GM12878 (cell line): ENCODE data around the gene TGFBI. TPM values are rescaled to one million over a fixed set of nuclear protein-coding genes. Genes with fewer than 3 reads are reported as not detected.

ENCODE experiments used
- ATAC-seq: fragments of 200-7000 bp; cut with Tn5 transposase; 3 replicates; pipeline ENCODE4 v1.9.1; 2020; ENCODE audit warnings: mild to moderate bottlenecking, moderate library complexity
- BruUV-seq: library from RNA; stranded (reverse); fragments of 400-500 nt; replicated peaks from 2 replicates; lab custom pipeline; 2021; lab: Mats Ljungman, UMichigan
- CTCF ChIA-PET: fragments of 300-600 bp; sonication (Branson Sonifier 250); formaldehyde crosslinking; extraction: SDS; loops from one replicate; lab custom pipeline; 2021; ENCODE audit warnings: inconsistent platforms; lab: Yijun Ruan, JAX
- POLR2A ChIA-PET: fragments of 350-600 bp; formaldehyde crosslinking; extraction: SDS; loops from one replicate; lab custom pipeline; 2021; ENCODE audit warnings: inconsistent platforms; lab: Charles Lee
- RAD21 ChIA-PET: fragments of 300-600 bp; sonication (Branson Sonifier 250); formaldehyde crosslinking; loops from one replicate; lab custom pipeline; 2023; ENCODE audit warnings: antibody characterized with exemption; ENCODE audit not compliant: unreplicated experiment; lab: Charles Lee
- SMC1A ChIA-PET: fragments of 300-600 bp; sonication (Branson Sonifier 250); formaldehyde crosslinking; loops from one replicate; lab custom pipeline; 2023; ENCODE audit not compliant: unreplicated experiment, uncharacterized antibody; lab: Charles Lee
- DNase-seq: peaks from one replicate; pipeline ENCODE4 v3.0.0-alpha.2; 2011; ENCODE audit warnings: low read depth, low spot score
- FAIRE-seq: peaks from 3 replicates; lab custom pipeline; 2011; peaks lifted over from hg19 to GRCh38; lab: Jason Lieb, UNC
- H2AFZ ChIP-seq: 2 replicates; pipeline ENCODE4 v1.6.0; 2011; ENCODE audit warnings: low read depth, low read length, control low read depth; ENCODE audit not compliant: control insufficient read depth
- H3K27ac ChIP-seq: 2 replicates; pipeline ENCODE4 v1.5.1; 2011; ENCODE audit warnings: control low read depth; ENCODE audit not compliant: control insufficient read depth, insufficient read depth
- H3K27me3 ChIP-seq, 2 experiments: replicated peaks in 1 of 2; 2 replicates each; pipeline versions ENCODE4 v1.6.0 to v1.6.1; 2011; ENCODE audit warnings: low read length in 1 of 2; ENCODE audit not compliant: control insufficient read depth in 2 of 2, insufficient read depth in 2 of 2
- H3K36me3 ChIP-seq, 2 experiments: 2 replicates each; pipeline ENCODE4 v1.5.1; 2011; ENCODE audit warnings: low read length in 1 of 2; ENCODE audit not compliant: control insufficient read depth in 2 of 2, insufficient read depth in 2 of 2
- H3K4me1 ChIP-seq: 2 replicates; pipeline ENCODE4 v1.6.1; 2011; ENCODE audit warnings: mild to moderate bottlenecking, low read length, moderate library complexity, mixed read lengths; ENCODE audit not compliant: control insufficient read depth, insufficient read depth
- H3K4me2 ChIP-seq: 2 replicates; pipeline ENCODE4 v1.6.0; 2011; ENCODE audit warnings: control low read depth; ENCODE audit not compliant: control insufficient read depth, insufficient read depth
- H3K4me3 ChIP-seq: fragments of 200-600 bp; sonication (generic); 2 replicates; pipeline ENCODE4 v1.5.1; 2016
- H3K79me2 ChIP-seq: 2 replicates; pipeline ENCODE4 v1.6.0; 2011; ENCODE audit warnings: low read length; ENCODE audit not compliant: control insufficient read depth, insufficient read depth
- H3K9ac ChIP-seq: 2 replicates; pipeline ENCODE4 v1.8.0; 2011; ENCODE audit warnings: low read length, control low read depth, mixed read lengths; ENCODE audit not compliant: control insufficient read depth, insufficient read depth
- H3K9me3 ChIP-seq: replicated peaks from 3 replicates; pipeline ENCODE4 v1.5.1; 2011; ENCODE audit warnings: mild to moderate bottlenecking, low read length; ENCODE audit not compliant: control insufficient read depth, insufficient read depth
- H4K20me1 ChIP-seq: 2 replicates; pipeline ENCODE4 v1.6.0; 2011; ENCODE audit not compliant: control insufficient read depth, insufficient read depth
- CBFB ChIP-seq: IDR thresholded peaks from 2 replicates; pipeline ENCODE4 v1.6.1; 2016; ENCODE audit warnings: antibody characterized with exemption, low read depth
- CHD2 ChIP-seq: IDR thresholded peaks from 2 replicates; pipeline ENCODE4 v1.6.1; 2011; ENCODE audit warnings: low read depth, low read length, improper control_type of control experiment, borderline replicate concordance
- NFXL1 ChIP-seq: fragments of 450-650 bp; IDR thresholded peaks from 2 replicates; pipeline ENCODE4 v1.6.1; 2017; ENCODE audit warnings: antibody characterized with exemption, mild to moderate bottlenecking, borderline replicate concordance
- RCOR1 ChIP-seq: conservative IDR thresholded peaks from 2 replicates; pipeline ENCODE4 v1.6.1; 2012; ENCODE audit warnings: low read depth, low read length, improper control_type of control experiment
- ZNF274 ChIP-seq: IDR thresholded peaks from one replicate; pipeline ENCODE4 v1.8.0; 2011; ENCODE audit not compliant: insufficient read length, insufficient read depth
- WGBS: methylation state at CpG from one replicate; pipeline ENCODE4 v1.1.6; 2016; ENCODE audit warnings: low lambda C conversion rate; ENCODE audit not compliant: insufficient replicate concordance, insufficient coverage; ENCODE audit errors: missing lambda C conversion rate; 5-methylcytosine and 5-hydroxymethylcytosine counted together
- in situ Hi-C: fragments of 300-500 bp; cut with MboI; formaldehyde crosslinking; loops from 9 replicates; pipeline ENCODE4 v1.14.3; 2018; ENCODE audit warnings: mixed read lengths
- intact Hi-C: fragments of 100-400 bp; cut with micrococcal nuclease; formaldehyde crosslinking; loops from one replicate; pipeline ENCODE4 v1.14.2; 2022; ENCODE audit not compliant: unreplicated experiment
- polyA plus RNA-seq, 11 experiments: library from polyadenylated mRNA; depleted of rRNA in 4 of 11; unstranded in 6 of 11; stranded (reverse) in 5 of 11; fragments of >200 nt; fragmentation: Nextera tagmentation in 4 of 11; fragmentation: Illumina TruSeq in 1 of 11; extraction: Ambion mirVana in 4 of 11; extraction: Trizol in 1 of 11; gene quantifications; 1 replicate in 1 of 11; 2 replicates in 10 of 11; pipeline versions ENCODE4 v1.2.1 to v1.2.3, GENCODE V29; 2011 to 2016; ENCODE audit warnings: inconsistent platforms in 2 of 11, missing spikeins in 2 of 11, low read depth in 1 of 11
- total RNA-seq, 4 experiments: library from RNA; depleted of rRNA in 3 of 4; stranded (reverse); fragments of >200 nt in 3 of 4; fragmentation: Illumina TruSeq in 1 of 4; extraction: Trizol in 1 of 4; gene quantifications; 2 replicates each; pipeline versions ENCODE4 v1.2.1 to v1.2.3, GENCODE V29; 2013 to 2021
- TF ChIP-seq, protein P1 (sequence below): fragments of 150-350 bp; IDR thresholded peaks from 2 replicates; pipeline ENCODE4 v1.6.1; 2016; ENCODE audit warnings: low read depth, low read length

TGFBI gene
- total and polyA plus RNA-seq, 10 of the 15 experiments (the other 5 are each of a cell fraction or from before 2014, with no cell fraction given): 0.12 to 1.8 (median 0.19) TPM

- TF ChIP-seq, protein P1, sequence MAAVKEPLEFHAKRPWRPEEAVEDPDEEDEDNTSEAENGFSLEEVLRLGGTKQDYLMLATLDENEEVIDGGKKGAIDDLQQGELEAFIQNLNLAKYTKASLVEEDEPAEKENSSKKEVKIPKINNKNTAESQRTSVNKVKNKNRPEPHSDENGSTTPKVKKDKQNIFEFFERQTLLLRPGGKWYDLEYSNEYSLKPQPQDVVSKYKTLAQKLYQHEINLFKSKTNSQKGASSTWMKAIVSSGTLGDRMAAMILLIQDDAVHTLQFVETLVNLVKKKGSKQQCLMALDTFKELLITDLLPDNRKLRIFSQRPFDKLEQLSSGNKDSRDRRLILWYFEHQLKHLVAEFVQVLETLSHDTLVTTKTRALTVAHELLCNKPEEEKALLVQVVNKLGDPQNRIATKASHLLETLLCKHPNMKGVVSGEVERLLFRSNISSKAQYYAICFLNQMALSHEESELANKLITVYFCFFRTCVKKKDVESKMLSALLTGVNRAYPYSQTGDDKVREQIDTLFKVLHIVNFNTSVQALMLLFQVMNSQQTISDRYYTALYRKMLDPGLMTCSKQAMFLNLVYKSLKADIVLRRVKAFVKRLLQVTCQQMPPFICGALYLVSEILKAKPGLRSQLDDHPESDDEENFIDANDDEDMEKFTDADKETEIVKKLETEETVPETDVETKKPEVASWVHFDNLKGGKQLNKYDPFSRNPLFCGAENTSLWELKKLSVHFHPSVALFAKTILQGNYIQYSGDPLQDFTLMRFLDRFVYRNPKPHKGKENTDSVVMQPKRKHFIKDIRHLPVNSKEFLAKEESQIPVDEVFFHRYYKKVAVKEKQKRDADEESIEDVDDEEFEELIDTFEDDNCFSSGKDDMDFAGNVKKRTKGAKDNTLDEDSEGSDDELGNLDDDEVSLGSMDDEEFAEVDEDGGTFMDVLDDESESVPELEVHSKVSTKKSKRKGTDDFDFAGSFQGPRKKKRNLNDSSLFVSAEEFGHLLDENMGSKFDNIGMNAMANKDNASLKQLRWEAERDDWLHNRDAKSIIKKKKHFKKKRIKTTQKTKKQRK: no peak
- no peak for TF ChIP-seq RCOR1
Observed at GRCh38 chr5:136031711-136032110, 2.9 kb downstream of the TGFBI start (continued).

DNA sequence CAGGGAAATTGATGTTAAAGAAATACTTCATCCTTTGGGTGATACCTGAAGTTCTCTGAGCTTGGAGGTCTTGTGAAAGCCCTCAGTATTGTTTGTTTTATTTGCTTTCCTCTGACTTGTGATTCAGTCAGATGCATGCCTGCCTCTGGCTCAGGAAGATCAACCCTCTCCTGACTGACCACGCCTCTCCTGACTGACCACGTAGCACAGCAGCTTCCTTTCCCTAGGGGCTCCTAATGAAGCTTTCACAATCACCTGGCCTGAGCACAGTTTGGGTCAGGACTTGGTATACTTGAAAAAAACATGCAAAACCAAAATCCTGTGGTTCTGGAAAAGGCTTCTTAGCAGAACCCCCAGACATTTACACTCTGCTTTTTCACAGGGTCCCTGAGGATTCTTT lies 3.8 kb downstream of the TGFBI start:
- TF ChIP-seq NFXL1 (no peak), CBFB (no peak), ZNF274 (no peak), CHD2 (no peak)
- 34% methylated on average over 2 of the region's 2 CpGs for WGBS
- FAIRE-seq: no peak
- Histone ChIP-seq H3K4me3 (no peak overlapping the region), H3K9ac (no peak overlapping the region), H3K4me1 (peaks cover 22% of the 10 kb centered on the region), H3K27ac (no peak overlapping the region), H3K4me2 (no peak overlapping the region), H2AFZ (no peak overlapping the region), H3K9me3 (no peaks in the 10 kb centered on the region; the same call in 2 of the 3 replicates), H4K20me1 (no peaks in the 10 kb centered on the region), H3K79me2 (no peaks in the 10 kb centered on the region), H3K27me3 (no peaks in the 10 kb centered on the region; a peak in 1 of 4 replicates), H3K36me3 (no peaks in the 10 kb centered on the region)
- ChIA-PET POLR2A (interaction anchor here (1.1 kb wide), 1 partner anchor 8 kb away, joined by 3 read pairs; no protein-coding TSS in a partner anchor), CTCF (interaction anchor here (1.0 to 3.3 kb wide), 4 partner anchors 9 to 31 kb away, joined by 3 to 9 read pairs (median 4); no protein-coding TSS in a partner anchor), RAD21 (interaction anchor here (1.5 kb wide), 1 partner anchor 14 kb away, joined by 3 read pairs; no protein-coding TSS in a partner anchor), SMC1A (interaction anchor here (4.1 kb wide), 1 partner anchor 10 kb away, joined by 14 read pairs; no protein-coding TSS in a partner anchor)
- intact Hi-C loops: no loop called here
- in situ Hi-C loops: no loop called here
- no TSS peak for BruUV-seq
- ATAC-seq: no peak
- no peak for DNase-seq
